K562 (cell line): ENCODE measurements around the gene C19orf18.

Source experiments
- ATF2 ChIP-seq: sonication (generic); formaldehyde crosslinking; IDR thresholded peaks from 2 replicates; pipeline ENCODE4 v1.8.1; 2022; ENCODE audit warnings: missing genetic modification reagents
- CEBPB ChIP-seq: fragments of 450-650 bp; IDR thresholded peaks from 2 replicates; pipeline ENCODE4 v1.6.1; 2016; ENCODE audit warnings: missing genetic modification characterization, missing compliant biosample characterization
- CHCHD3 ChIP-seq: fragments of 250-450 bp; sonication (Bioruptor Pico); IDR thresholded peaks from 2 replicates; pipeline ENCODE4 v2.1.2; 2022; ENCODE audit warnings: mild to moderate bottlenecking
- JUNB ChIP-seq: fragments of 450-650 bp; formaldehyde crosslinking; conservative IDR thresholded peaks from 2 replicates; pipeline ENCODE4 v1.4.0; 2020; ENCODE audit warnings: mild to moderate bottlenecking
- PCBP2 ChIP-seq: fragments of 200-400 bp; formaldehyde crosslinking; IDR thresholded peaks from 2 replicates; pipeline ENCODE4 v1.6.1; 2018; ENCODE audit warnings: low read length, low read depth, mild to moderate bottlenecking, moderate library complexity; ENCODE audit not compliant: poor library complexity, severe bottlenecking
- POLR2A ChIP-seq: fragments of 450-650 bp; conservative IDR thresholded peaks from 2 replicates; pipeline ENCODE4 v1.6.1; 2016
- SRSF1 ChIP-seq: fragments of 200-400 bp; formaldehyde crosslinking; IDR thresholded peaks from 2 replicates; pipeline ENCODE4 v1.6.1; 2017; ENCODE audit warnings: mild to moderate bottlenecking, low read depth, low read length, moderate library complexity
- ZBTB7A ChIP-seq: IDR thresholded peaks from 2 replicates; pipeline ENCODE4 v1.6.1; 2011; ENCODE audit warnings: low read depth, mild to moderate bottlenecking, low read length, moderate library complexity, borderline replicate concordance; ENCODE audit not compliant: control insufficient read depth
- ZKSCAN1 ChIP-seq: fragments of 150-350 bp; IDR thresholded peaks from 2 replicates; pipeline ENCODE4 v1.6.1; 2016; ENCODE audit warnings: low read depth, low read length
- TF ChIP-seq, protein P1 (sequence below), 3 experiments: IDR thresholded peaks in 2 of 3; conservative IDR thresholded peaks in 1 of 3; 2 replicates each; pipeline ENCODE4 v1.5.1; 2011 to 2012; ENCODE audit warnings: low read length in 3 of 3, mild to moderate bottlenecking in 3 of 3, control low read depth in 2 of 3, improper control_type of control experiment in 1 of 3, inconsistent platforms in 1 of 3, low read depth in 1 of 3, mixed read lengths in 1 of 3, moderate library complexity in 1 of 3; ENCODE audit not compliant: insufficient read depth in 2 of 3
- TF ChIP-seq, protein P2 (sequence below): IDR thresholded peaks from 2 replicates; pipeline ENCODE4 v1.6.1; 2014; ENCODE audit warnings: antibody characterized with exemption
- TF ChIP-seq, protein P3 (sequence below): sonication (generic); formaldehyde crosslinking; IDR thresholded peaks from 2 replicates; pipeline ENCODE4 v1.8.1; 2023; ENCODE audit warnings: mild to moderate bottlenecking, missing genetic modification reagents

DNA sequence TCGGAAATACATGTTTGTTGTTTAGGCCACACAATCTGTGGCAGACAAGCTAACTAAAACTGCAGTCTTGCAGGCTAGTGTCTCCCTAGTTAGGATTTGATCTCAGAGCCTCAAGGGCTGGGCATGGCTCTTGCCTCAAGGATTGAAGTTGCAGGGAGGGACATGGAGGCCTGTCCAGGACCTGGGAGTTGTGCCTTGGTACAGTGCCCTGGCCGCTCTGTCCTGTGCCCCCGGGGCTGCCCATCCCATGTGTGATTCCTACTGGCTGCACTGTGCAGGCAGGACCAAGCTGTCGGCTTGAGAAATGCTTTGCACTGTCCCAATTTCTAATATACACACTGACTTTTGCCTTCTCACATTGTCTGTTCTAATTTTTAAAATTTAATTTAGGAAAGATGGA, 19.3 kb downstream of the C19orf18 start:
- TF ChIP-seq, protein P1, sequence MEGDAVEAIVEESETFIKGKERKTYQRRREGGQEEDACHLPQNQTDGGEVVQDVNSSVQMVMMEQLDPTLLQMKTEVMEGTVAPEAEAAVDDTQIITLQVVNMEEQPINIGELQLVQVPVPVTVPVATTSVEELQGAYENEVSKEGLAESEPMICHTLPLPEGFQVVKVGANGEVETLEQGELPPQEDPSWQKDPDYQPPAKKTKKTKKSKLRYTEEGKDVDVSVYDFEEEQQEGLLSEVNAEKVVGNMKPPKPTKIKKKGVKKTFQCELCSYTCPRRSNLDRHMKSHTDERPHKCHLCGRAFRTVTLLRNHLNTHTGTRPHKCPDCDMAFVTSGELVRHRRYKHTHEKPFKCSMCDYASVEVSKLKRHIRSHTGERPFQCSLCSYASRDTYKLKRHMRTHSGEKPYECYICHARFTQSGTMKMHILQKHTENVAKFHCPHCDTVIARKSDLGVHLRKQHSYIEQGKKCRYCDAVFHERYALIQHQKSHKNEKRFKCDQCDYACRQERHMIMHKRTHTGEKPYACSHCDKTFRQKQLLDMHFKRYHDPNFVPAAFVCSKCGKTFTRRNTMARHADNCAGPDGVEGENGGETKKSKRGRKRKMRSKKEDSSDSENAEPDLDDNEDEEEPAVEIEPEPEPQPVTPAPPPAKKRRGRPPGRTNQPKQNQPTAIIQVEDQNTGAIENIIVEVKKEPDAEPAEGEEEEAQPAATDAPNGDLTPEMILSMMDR (IDR thresholded peaks at IDR 0.05 in 2 of 3, conservative IDR thresholded peaks at IDR 0.05 in 1 of 3; ENCODE audit: insufficient read depth in 2 of 3, low read depth in 1 of 3, low read length in 3 of 3) = no peak
- no peak for TF ChIP-seq ZKSCAN1
- TF ChIP-seq JUNB (CRISPR knock-in tag) = no peak
- TF ChIP-seq CHCHD3 = no peak
- TF ChIP-seq, protein P2, sequence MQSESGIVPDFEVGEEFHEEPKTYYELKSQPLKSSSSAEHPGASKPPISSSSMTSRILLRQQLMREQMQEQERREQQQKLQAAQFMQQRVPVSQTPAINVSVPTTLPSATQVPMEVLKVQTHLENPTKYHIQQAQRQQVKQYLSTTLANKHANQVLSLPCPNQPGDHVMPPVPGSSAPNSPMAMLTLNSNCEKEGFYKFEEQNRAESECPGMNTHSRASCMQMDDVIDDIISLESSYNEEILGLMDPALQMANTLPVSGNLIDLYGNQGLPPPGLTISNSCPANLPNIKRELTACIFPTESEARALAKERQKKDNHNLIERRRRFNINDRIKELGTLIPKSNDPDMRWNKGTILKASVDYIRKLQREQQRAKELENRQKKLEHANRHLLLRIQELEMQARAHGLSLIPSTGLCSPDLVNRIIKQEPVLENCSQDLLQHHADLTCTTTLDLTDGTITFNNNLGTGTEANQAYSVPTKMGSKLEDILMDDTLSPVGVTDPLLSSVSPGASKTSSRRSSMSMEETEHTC = no peak
- no peak for TF ChIP-seq CEBPB (tag)
- no peak for TF ChIP-seq ZBTB7A
- TF ChIP-seq, protein P3, sequence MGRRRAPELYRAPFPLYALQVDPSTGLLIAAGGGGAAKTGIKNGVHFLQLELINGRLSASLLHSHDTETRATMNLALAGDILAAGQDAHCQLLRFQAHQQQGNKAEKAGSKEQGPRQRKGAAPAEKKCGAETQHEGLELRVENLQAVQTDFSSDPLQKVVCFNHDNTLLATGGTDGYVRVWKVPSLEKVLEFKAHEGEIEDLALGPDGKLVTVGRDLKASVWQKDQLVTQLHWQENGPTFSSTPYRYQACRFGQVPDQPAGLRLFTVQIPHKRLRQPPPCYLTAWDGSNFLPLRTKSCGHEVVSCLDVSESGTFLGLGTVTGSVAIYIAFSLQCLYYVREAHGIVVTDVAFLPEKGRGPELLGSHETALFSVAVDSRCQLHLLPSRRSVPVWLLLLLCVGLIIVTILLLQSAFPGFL = no peak
- no peak for TF ChIP-seq POLR2A
- TF ChIP-seq PCBP2 = no peak
- TF ChIP-seq ATF2 = no peak
- no peak for TF ChIP-seq SRSF1
